HT1080 (cell line): Measurements from ENCODE around the gene TRIM54. TPM values are rescaled to one million over a fixed set of nuclear protein-coding genes. Genes with fewer than 3 reads are reported as not detected.
"Not testable (repeated sequence)": the region's sequence is repeated elsewhere in the genome, so short reads cannot be mapped to it uniquely, and the experiment has no call there.

Experiments used
- DNase-seq: peaks from one replicate; pipeline ENCODE4 v3.0.0-alpha.2; 2015; ENCODE audit warnings: low read depth
- total RNA-seq: library from RNA; depleted of rRNA; stranded (reverse); fragments of >200 nt; shearing (Covaris generic); gene quantifications from 2 replicates; pipeline ENCODE4 v1.2.3, GENCODE V29; 2014

The TRIM54 gene
- total RNA-seq, 1 experiment from 2014 or later, result 1.2 TPM

- no peak for DNase-seq
Measured at GRCh38 chr2:27256855-27257454, 25.3 kb upstream of the TRIM54 start.

GRCh38 chr2:27258051-27258450, 24.2 kb upstream of the TRIM54 start:
- no peak for DNase-seq

GRCh38 chr2:27261241-27261925, 20.8 kb upstream of the TRIM54 start:
- peak; percentile 26 for DNase-seq

- no peak for DNase-seq
Measured at GRCh38 chr2:27261926-27262298, 20.3 kb upstream of the TRIM54 start.

- peak; percentile 54 for DNase-seq
Measured at GRCh38 chr2:27262379-27263286, 19.6 kb upstream of the TRIM54 start, which contains the start of gene SLC30A3. Gene SLC30A3 (minus strand): TSS chr2:27263047. CDS start chr2:27262906, 141 bp downstream.

GRCh38 chr2:27263287-27264252, 18.7 kb upstream of the TRIM54 start:
- no peak for DNase-seq

GRCh38 chr2:27264253-27264752, 17.9 kb upstream of the TRIM54 start:
- DNase-seq, result no peak

GRCh38 chr2:27264753-27265535, 17.3 kb upstream of the TRIM54 start:
- no peak for DNase-seq

- no peak for DNase-seq
Measured at GRCh38 chr2:27265536-27265870, 16.7 kb upstream of the TRIM54 start.

- not testable (repeated sequence) for DNase-seq
Measured at GRCh38 chr2:27268296-27268695, 13.9 kb upstream of the TRIM54 start.

GRCh38 chr2:27270131-27270530, 12.1 kb upstream of the TRIM54 start:
- no peak for DNase-seq

- no peak for DNase-seq
Measured at GRCh38 chr2:27270670-27271069, 11.6 kb upstream of the TRIM54 start.

GRCh38 chr2:27271631-27272340, 10.4 kb upstream of the TRIM54 start:
- DNase-seq, result no peak

- DNase-seq, result peak; percentile 33
Measured at GRCh38 chr2:27272537-27273522, 9.4 kb upstream of the TRIM54 start.

GRCh38 chr2:27275211-27276150, 6.7 kb upstream of the TRIM54 start, which contains the start of gene DNAJC5G:
Gene DNAJC5G (plus strand): TSS chr2:27275433. CDS start chr2:27276729, 1,296 bp downstream.
- DNase-seq, result no peak

- DNase-seq, result no peak
Measured at GRCh38 chr2:27278010-27278409, 4.2 kb upstream of the TRIM54 start.

- DNase-seq, result no peak
Measured at GRCh38 chr2:27280826-27281225, 1.4 kb upstream of the TRIM54 start.
